Mucosa of descending colon (tissue), 3 donors: Measurements from ENCODE around the gene EIF3I. TPM values are rescaled to one million over a fixed set of nuclear protein-coding genes. Genes with fewer than 3 reads are reported as not detected.

Experiments
- ATAC-seq: fragments of 200-7000 bp; cut with Tn5 transposase; one replicate; pipeline ENCODE4 v1.9.1; 2020; ENCODE audit warnings: mild to moderate bottlenecking, moderate library complexity
- DNase-seq, 3 donors: peaks; one replicate each; pipeline ENCODE4 v3.0.0-alpha.2; 2020
- H3K36me3 ChIP-seq: fragments of 200-600 bp; one replicate; pipeline ENCODE4 v1.8.0; 2021; ENCODE audit warnings: low read depth, mild to moderate bottlenecking
- H3K4me1 ChIP-seq: fragments of 200-600 bp; one replicate; pipeline ENCODE4 v1.8.0; 2021; ENCODE audit warnings: low read depth, mild to moderate bottlenecking
- H3K4me3 ChIP-seq: fragments of 200-600 bp; one replicate; pipeline ENCODE4 v1.8.0; 2021; ENCODE audit warnings: mild to moderate bottlenecking
- H3K9me3 ChIP-seq: fragments of 200-600 bp; one replicate; pipeline ENCODE4 v1.8.0; 2021; ENCODE audit warnings: mild to moderate bottlenecking
- CTCF ChIP-seq: fragments of 200-600 bp; IDR thresholded peaks from one replicate; pipeline ENCODE4 v1.8.0; 2022; ENCODE audit warnings: antibody characterized with exemption, mild to moderate bottlenecking
- intact Hi-C, 2 donors: fragments of 100-400 bp; cut with DNase I in 1 of 2; cut with micrococcal nuclease in 1 of 2; formaldehyde crosslinking; loops; one replicate each; pipeline versions ENCODE4 v1.11.0 to v1.11.1; 2022; cut with DNase I, micrococcal nuclease
- total RNA-seq, 3 donors: library from RNA; stranded (reverse); fragmentation: NEBNext Ultra II Directional in 2 of 3; extraction: Animal tissue kit (Norgen Biotek cat#: 25700) in 2 of 3; gene quantifications; one replicate each; pipeline versions ENCODE4 v1.2.1 to v1.2.4, GENCODE V29; 2021 to 2023
- donor health status: DM: no; HTN: no; CAD: no; lungs with moderate emphysema.
- donor health status: DM: no; HTN: no; CAD: no.
- donor health status: DM: no; HTN: yes; CAD: no.

The EIF3I gene
- total RNA-seq, 3 donors from 2014 or later = 111 to 138 (median 115) TPM

- DNase-seq (peak; percentile 43 to 79 (median 68)), ATAC-seq (peak; percentile 59)
- intact Hi-C loops = no loop called here
- Histone ChIP-seq H3K36me3 (no peaks in the 10 kb centered on the region), H3K4me3 (peak overlapping the region; percentile 48), H3K9me3 (no peaks in the 10 kb centered on the region), H3K4me1 (peaks cover 26% of the 10 kb centered on the region)
- no peak for TF ChIP-seq CTCF
Measured at GRCh38 chr1:32180186-32181060, 41.8 kb upstream of the EIF3I start.

GRCh38 chr1:32181065-32181464, 41.1 kb upstream of the EIF3I start:
- no peak for DNase-seq
- no peak for TF ChIP-seq CTCF
- intact Hi-C loops = no loop called here
- no peaks in the 10 kb centered on the region for H3K9me3 ChIP-seq
- peaks cover 26% of the 10 kb centered on the region for H3K4me1 ChIP-seq
- ATAC-seq = no peak
- H3K4me3 ChIP-seq = no peak overlapping the region
- H3K36me3 ChIP-seq = no peaks in the 10 kb centered on the region

DNA sequence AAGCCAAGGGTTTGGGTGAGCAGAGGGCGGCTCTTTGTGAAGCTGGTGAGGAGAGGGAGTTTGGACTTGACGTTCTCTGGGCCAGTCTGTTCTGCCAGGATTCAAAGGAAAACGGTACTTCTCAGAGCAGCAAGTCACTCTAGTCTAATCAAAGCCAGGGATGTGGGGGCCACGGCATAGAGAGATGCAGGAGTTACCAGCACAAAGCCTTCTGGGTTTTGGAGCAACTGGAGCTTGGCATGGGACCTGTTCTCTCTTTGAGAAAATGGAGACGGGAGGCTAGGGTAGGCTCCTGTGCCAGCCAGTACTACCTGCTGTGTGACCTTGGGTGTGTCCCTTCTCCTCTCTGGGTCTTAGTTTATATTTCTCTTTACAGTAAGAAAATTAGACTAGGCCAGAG, 40.6 kb upstream of the EIF3I start:
- intact Hi-C loops = no loop called here
- TF ChIP-seq CTCF = no peak
- Histone ChIP-seq H3K4me1 (peaks cover 23% of the 10 kb centered on the region), H3K36me3 (no peaks in the 10 kb centered on the region), H3K4me3 (no peak overlapping the region), H3K9me3 (no peaks in the 10 kb centered on the region)
- DNase-seq (no peak), ATAC-seq (no peak)

DNA sequence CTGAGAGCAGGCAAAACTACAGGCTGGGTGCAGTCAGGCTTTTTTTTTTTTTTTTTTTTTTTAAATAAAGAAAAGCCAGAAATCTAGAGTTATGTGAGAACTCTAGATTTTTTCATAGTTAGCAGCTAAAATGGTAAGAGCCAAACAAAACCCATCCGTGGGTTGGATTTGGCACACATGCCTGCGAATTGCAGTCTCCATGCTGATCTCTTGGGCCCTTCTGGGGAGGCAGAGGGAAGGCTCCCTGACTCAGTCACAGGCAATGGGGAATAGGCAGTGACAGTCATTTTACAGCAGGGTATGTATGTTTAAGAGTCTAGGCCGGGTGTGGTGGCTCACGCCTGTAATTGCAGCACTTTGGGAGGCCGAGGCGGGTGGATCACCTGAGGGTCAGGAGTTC, 40.1 kb upstream of the EIF3I start:
- intact Hi-C loops = no loop called here
- ATAC-seq (no peak), DNase-seq (no peak)
- no peak overlapping the region for H3K4me3 ChIP-seq
- H3K4me1 ChIP-seq = peaks cover 21% of the 10 kb centered on the region
- no peaks in the 10 kb centered on the region for H3K36me3 ChIP-seq
- no peak for TF ChIP-seq CTCF
- H3K9me3 ChIP-seq = no peaks in the 10 kb centered on the region

DNA sequence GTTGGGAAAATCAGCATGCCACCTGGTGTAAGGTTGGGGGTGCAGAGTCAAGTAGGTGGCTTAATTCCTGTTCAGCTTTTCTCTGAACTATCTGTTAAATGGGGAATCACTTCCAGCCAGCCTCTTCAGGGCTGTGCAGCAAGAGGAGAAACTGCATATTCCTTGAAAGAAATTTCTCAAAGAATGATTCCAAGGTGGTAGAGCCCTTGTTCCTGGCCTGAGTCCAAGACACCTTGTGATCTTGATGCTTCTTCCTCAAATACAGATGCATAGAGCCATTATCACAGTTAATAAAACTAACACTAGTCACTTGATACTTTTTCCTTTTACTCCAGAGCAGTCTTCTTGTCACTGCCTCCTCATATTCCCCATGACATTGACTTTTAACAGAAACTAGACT, 37.6 kb upstream of the EIF3I start:
- TF ChIP-seq CTCF = no peak
- ATAC-seq (no peak), DNase-seq (no peak)
- Histone ChIP-seq H3K36me3 (peaks cover 9% of the 10 kb centered on the region), H3K9me3 (no peaks in the 10 kb centered on the region), H3K4me1 (peaks cover 16% of the 10 kb centered on the region), H3K4me3 (no peak overlapping the region)
- intact Hi-C loops = no loop called here
